ELR (cell line): ENCODE results near the gene IDE.
"Not testable (repeated sequence)": the region's sequence is repeated elsewhere in the genome, so short reads cannot be mapped to it uniquely, and the experiment has no call there.

Experiments used
- DNase-seq: peaks from one replicate; pipeline ENCODE4 v3.0.0-alpha.2; 2015; ENCODE audit warnings: low read depth

The IDE gene

DNA sequence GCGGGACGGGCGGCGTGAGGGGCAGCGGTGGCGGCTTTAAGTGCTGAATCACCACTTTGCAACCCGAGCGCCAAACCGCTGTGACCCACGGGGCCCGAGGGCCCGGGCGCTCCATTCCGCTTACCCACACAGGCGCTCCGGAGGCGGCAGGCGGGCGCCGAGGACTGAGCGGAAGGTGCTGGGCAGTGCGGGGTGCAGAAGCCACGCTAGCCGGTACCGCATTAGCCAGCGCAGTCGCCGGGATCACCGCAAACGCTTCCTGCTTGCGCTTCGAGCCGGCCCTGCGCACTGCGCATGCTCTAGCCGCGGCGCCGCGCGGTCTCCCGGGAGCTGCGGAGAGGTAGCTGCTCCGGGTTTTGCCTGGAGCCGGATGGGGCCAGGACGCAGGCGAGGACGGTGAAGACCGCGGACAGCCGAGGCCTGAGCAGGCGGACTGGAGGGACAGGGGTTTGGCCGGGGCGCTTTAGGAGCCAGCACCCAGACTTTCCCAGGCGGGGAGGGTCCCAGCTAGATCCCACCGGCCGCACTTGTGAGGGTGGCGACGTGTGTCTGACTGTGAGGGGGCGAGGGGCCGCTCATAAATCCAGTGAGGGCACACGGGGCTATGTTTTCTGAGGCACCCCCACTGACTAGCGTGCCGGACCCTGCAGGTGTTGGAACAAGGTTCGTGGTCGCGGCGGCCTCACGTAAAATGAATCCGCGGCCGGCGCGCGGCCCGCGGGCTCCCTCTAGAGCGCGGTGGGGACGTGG is at the start of gene IDE:
Gene IDE (minus strand): TSS at position 296 of the 750 bp plus-strand sequence. CDS start 74 bp downstream, at position 222.
- peak; percentile 94 for DNase-seq

DNA sequence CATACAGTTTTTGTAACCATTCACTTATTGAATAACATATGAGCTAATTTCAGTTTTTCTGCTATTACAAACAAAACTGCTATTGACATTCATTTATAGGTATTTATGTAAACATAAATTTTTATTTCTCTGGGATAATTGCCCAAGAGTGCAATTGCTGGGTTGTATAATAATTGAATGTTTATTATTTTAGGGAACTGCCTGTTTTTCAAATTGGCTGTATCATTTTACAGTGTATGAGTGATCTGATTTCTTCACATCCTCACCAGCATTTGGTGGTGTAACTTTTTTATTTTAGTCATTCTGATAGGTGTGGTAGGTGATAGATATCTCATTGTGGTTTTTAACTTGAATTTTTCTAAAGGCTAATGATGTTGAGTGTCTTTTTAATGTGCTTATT is 45.5 kb upstream of the IDE start:
- no peak for DNase-seq

- no peak for DNase-seq
Measured at GRCh38 chr10:92615515-92615914, 41.6 kb upstream of the IDE start.

GRCh38 chr10:92604841-92605240 is 30.9 kb upstream of the IDE start:
- DNase-seq = no peak

- no peak for DNase-seq
Measured at GRCh38 chr10:92598321-92598720, 24.4 kb upstream of the IDE start.

- DNase-seq = no peak
Measured at GRCh38 chr10:92595505-92595904, 21.6 kb upstream of the IDE start.

GRCh38 chr10:92593619-92594588 is 20.0 kb upstream of the IDE start:
- peak; percentile 39 for DNase-seq

GRCh38 chr10:92592761-92593618 is 19.1 kb upstream of the IDE start, which contains the start of gene KIF11:
Gene KIF11, plus strand, starts transcription at chr10:92593130. Its CDS starts 246 bp downstream, at chr10:92593376.
- DNase-seq = peak; percentile 99

- DNase-seq = peak; percentile 93
Measured at GRCh38 chr10:92591550-92592022, 17.7 kb upstream of the IDE start.

DNA sequence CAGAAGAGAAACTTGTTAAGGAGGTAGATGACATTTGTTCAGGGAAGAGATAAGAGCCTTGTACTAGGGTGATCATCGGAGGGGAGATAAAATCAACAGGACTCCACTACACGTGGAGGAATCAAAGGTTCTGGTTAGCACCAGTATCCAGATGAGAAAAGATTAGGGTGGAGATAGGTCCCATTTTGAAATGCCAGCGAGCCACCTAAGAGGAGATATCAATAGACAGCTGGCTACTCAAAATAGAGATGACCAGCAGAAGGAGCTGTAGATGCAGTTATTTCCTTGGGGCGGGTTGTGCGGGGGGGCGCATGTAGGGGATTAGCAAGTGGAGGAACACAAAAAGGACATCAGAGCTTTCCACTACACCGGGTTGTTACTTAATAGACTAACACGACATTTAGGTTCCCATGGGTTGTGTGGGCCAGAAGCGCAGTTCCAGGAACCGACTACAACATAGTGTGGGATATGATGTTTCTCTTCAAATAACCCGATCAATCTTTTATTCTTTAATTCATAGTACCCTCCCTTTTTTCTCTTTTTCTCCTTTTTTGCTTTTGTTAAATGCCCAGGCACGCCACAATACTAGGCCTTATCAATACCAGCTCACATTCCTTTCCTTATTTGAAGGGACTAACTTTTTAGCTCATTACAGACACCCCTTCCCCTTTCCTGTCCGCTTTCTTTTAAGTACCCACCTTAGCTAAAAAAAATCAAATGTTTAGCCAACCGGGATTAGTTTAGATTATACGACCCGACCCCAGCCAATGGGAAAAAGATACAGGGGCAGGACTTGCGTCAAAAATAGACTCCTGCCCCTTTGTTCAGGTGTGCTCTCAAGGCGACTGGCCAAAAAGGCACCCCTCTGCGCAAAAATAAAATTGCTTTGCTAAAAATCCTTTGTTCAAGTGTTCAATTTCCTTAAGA is 17.0 kb upstream of the IDE start:
- DNase-seq = peak; percentile 68

- not testable (repeated sequence) for DNase-seq
Measured at GRCh38 chr10:92582347-92582746, 8.5 kb upstream of the IDE start.

- peak; percentile 73 for DNase-seq
Measured at GRCh38 chr10:92575961-92576360, 2.1 kb upstream of the IDE start.

GRCh38 chr10:92574548-92575261 is 812 bp upstream of the IDE start:
- DNase-seq = peak; percentile 69

DNA sequence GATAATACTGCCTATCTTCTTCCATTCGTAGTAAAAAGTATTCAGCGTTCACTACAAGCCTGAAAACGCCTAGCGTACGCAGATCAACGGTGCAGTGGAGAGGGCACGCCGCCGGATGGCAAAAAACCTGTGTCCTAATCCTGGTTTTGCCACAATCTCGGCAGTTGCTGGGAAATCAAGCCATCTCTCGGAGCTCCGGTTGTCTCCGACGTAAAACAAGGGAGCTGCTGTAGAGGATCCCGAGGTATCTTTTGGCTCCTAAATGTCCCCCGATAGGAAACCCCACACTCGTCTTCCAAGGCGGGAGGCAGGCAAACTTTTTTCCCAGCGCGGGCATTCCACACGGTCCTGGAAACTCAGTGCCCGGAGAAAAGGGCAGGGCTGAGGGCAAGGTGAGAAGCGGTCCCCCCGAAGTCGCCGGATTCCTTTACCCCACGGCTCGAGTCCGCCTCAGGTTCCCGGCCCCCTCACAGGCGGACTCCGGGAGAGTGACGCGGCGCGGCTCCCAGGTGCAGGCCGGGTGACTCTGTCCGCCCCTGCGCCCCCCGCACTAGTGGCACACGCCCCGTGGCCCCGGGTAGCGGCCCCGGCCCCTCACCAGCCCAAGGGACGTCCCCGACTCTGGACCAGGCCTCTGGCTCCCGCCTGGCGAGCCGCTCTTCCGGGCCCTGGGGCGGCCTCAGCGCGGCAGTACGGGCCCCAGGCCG is 649 bp downstream of the IDE start:
- DNase-seq = peak; percentile 68

DNA sequence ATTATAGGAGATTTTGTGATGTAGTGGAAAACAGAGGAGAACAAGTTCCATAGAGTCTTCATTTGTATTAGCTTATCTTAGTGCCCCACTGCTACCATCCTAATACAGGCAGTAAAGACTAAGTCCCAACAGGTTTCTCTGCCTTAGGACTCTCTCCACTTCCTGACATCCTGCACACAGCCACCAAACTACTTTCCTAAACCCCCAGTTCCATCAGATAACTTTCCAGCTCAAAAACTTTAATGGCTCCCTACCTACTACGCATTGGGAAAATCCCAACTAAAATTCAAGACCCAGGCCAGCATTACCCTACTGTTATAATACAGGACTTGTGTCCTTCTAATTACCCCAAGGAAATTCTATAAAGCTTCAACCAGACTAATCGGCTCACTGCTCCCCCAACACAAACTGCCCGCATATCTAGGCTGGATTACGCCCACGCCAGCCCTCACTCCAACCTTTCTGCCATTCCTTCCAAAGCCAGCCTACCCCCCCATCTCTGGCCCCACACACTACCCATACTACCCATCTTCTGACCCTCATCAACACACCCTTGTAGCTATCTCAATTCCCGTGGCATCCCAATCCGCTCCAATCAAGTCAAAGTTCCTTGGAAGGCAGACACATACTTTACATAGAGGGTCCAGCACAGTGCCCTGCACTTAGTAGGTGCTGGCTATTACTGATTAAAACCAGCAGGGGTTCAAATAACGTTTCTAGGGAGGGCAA is 1.4 kb downstream of the IDE start:
- peak; percentile 22 for DNase-seq

GRCh38 chr10:92571649-92572048 is 2.2 kb downstream of the IDE start:
- peak; percentile 27 for DNase-seq

- DNase-seq = not testable (repeated sequence)
Measured at GRCh38 chr10:92569663-92570062, 4.2 kb downstream of the IDE start.

- no peak for DNase-seq
Measured at GRCh38 chr10:92569071-92569470, 4.8 kb downstream of the IDE start.
